ENCODE data around the gene PDE9A. TPM values are rescaled to one million over a fixed set of nuclear protein-coding genes. Genes with fewer than 3 reads are reported as not detected.

Gene PDE9A
- total RNA-seq, 6 experiments from 2014 or later = not detected

DNA sequence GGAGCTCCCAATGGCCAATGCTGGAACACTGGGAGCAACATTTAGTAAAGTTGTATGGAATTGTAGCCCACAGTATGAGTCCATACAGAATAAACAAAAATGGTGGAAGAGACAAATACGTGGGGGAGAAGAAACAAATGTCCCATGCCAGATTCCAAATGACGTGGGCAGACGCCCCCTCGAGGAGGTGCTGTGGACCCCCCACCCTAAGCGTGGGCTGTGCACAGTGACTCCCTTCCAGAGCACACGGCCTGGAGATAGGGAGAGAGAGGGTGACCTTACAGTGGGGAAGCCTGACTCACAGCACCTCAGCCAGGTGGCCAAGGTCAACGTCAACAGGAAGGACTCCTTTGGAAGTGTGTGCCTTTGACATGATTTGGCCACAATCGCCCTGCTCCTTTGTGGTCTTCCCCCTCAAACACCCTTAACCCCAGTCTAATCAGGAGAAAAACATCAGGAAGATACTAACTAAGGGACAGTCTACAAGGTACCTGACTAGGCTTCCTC is 13.7 kb upstream of the PDE9A start:
- Mint-ChIP-seq H3K36me3 (ENCODE audit: low read depth) (no peaks in the 10 kb centered on the region), H3K4me1 (ENCODE audit: low read depth) (no peaks in the 10 kb centered on the region), H3K9me3 (peaks cover 20% of the 10 kb centered on the region), H3K4me3 (no peak overlapping the region), H3K27ac (no peak overlapping the region), H3K27me3 (ENCODE audit: insufficient read depth) (peaks cover 8% of the 10 kb centered on the region)
- DNase-seq = no peak
- TF ChIP-seq CTCF (IDR thresholded peaks at IDR 0.05) = no peak

DNA sequence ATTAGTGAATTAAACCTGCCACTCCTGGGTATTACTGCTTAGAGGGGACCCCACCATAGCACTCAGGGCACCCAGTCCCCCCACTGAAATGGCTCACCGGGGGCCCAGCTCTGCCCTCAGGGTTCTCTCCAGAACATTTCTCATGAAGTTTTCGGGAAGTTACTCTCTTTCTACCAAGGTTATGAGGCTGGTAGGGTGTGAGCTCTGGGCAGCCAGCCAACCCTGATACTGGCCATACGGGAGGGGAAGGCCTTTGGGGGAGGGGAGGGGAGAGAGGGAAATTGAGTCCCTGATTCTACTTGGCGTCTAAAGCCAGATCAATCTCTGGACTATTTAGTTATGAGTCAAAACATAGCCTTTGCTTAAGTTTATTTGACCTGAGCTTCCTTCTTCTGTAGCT is 12.9 kb upstream of the PDE9A start:
- Mint-ChIP-seq H3K27ac (no peak overlapping the region), H3K27me3 (ENCODE audit: insufficient read depth) (peaks cover 10% of the 10 kb centered on the region), H3K36me3 (ENCODE audit: low read depth) (no peaks in the 10 kb centered on the region), H3K4me1 (ENCODE audit: low read depth) (no peaks in the 10 kb centered on the region), H3K4me3 (no peak overlapping the region), H3K9me3 (peaks cover 26% of the 10 kb centered on the region)
- no peak for DNase-seq
- TF ChIP-seq CTCF (IDR thresholded peaks at IDR 0.05) = no peak

DNA sequence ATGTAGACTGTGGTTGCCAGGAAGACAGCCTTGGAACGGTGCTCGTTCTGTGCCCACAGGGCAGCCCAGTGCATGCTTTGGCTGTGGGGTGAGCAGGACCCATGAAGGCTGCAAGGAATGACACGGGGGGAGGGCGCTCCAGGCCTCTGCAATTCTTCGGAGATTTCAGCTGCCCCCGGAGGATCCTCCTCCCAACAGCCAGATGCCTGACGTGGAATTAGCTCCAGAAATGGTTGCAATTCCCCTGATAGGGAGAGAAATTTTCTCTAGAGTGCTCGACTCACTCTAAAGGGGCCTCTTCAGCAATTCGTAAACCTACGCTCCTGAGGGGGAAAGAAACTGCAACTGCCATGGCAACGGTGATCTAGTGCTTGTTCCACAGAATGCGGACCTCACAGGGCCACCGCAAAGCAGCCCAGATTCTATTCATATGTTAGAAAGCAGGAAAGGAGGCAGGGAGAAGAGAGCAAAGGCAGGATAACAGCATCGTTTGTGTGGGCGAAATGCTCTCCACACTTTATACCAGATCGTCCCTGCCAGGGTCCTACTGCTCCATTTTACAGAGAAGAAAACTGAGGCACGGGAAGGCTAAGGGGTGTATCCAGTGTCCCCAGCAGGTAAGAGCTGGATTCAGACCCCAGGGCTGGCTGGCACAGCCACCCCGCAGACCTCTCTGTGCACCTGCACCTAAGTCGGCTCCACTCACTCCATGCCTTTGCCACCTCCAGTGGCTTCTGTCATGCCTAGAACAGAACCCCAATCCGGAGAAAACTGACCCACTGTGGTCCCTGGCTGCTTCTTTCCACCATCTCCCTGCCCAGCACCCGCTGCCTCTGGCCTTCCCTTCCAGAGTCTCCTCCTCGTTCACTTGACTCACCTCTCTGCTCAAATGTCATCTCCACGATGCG is 11.9 kb upstream of the PDE9A start:
- H3K4me3 Mint-ChIP-seq = no peak overlapping the region

GRCh38 chr21:42642219-42642745 is 11.1 kb upstream of the PDE9A start:
- no peaks in the 10 kb centered on the region for H3K4me1 Mint-ChIP-seq (ENCODE audit: low read depth)
- H3K4me3 Mint-ChIP-seq = no peak overlapping the region
- H3K9me3 Mint-ChIP-seq = peaks cover 27% of the 10 kb centered on the region
- no peaks in the 10 kb centered on the region for H3K36me3 Mint-ChIP-seq (ENCODE audit: low read depth)
- H3K27ac Mint-ChIP-seq = no peak overlapping the region
- peaks cover 8% of the 10 kb centered on the region for H3K27me3 Mint-ChIP-seq (ENCODE audit: insufficient read depth)
- TF ChIP-seq CTCF (IDR thresholded peaks at IDR 0.05) = no peak
- DNase-seq = no peak

More for the DNA sequence above, 11.9 kb upstream of the PDE9A start:
- Mint-ChIP-seq H3K27ac (no peak overlapping the region), H3K36me3 (ENCODE audit: low read depth) (no peaks in the 10 kb centered on the region), H3K9me3 (peaks cover 31% of the 10 kb centered on the region), H3K27me3 (ENCODE audit: insufficient read depth) (peaks cover 10% of the 10 kb centered on the region), H3K4me1 (ENCODE audit: low read depth) (no peaks in the 10 kb centered on the region)
- TF ChIP-seq CTCF (IDR thresholded peaks at IDR 0.05) = no peak
- DNase-seq = no peak

DNA sequence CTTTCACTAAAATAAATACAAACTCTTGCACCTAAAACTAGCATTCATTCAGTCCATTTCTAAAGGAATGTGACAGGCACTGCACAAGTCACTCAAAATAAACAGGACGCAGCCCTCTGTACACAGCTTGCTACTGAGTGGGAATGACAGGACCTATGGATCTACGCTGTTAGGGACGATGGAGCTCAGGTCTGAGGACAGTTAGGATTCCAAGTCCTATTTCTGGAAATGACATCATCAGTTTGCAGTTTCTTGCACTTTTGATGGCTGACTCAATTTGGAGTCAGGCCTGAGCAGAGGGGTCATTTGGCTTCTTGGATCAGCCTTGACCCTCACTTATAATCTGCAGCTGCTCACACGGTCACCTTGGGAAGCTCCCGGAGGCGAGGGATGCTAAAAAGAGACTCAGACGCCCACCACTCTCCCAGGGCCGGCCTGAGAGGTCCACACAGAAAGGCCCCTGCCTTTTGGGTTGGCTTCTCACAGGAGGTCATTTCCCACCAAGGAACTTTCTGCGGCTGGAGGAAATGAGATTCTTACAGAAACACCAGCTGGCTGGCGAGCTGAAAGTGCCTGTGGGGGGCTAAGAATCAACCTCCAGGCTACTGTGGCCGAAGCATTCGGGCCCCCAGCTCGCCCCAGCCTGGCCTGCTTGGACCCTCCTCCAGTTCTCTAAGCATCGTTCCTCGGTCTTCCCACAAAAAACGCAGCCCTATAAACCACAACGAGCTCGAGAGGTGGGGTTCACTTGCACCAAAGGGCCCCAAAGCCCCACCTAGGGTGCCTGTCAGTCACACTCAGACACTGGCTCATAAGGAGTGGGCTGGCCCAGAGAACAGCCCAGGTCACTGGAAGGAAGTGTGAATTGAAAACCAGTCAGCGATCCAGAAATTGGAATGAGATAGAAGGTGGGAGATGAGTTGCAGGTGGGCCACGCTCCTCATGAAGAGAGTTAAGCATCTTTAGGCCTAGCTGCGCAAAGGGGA is 8.9 kb upstream of the PDE9A start:
- H3K27me3 Mint-ChIP-seq (ENCODE audit: insufficient read depth) = peaks cover 11% of the 10 kb centered on the region
- H3K36me3 Mint-ChIP-seq (ENCODE audit: low read depth) = no peaks in the 10 kb centered on the region
- no peak for TF ChIP-seq CTCF (IDR thresholded peaks at IDR 0.05)
- no peak overlapping the region for H3K4me3 Mint-ChIP-seq
- H3K4me1 Mint-ChIP-seq (ENCODE audit: low read depth) = no peaks in the 10 kb centered on the region
- peaks cover 34% of the 10 kb centered on the region for H3K9me3 Mint-ChIP-seq
- no peak for DNase-seq
- no peak overlapping the region for H3K27ac Mint-ChIP-seq
